Activated T-cell treated with anti-CD3 and anti-CD28 coated beads for 24 hours (primary cell): ENCODE results near the gene SLC38A3.

Experiments
- DNase-seq: peaks from one replicate; pipeline ENCODE4 v3.0.0-alpha.2; 2020; ENCODE audit warnings: low read depth

SLC38A3 gene

DNA sequence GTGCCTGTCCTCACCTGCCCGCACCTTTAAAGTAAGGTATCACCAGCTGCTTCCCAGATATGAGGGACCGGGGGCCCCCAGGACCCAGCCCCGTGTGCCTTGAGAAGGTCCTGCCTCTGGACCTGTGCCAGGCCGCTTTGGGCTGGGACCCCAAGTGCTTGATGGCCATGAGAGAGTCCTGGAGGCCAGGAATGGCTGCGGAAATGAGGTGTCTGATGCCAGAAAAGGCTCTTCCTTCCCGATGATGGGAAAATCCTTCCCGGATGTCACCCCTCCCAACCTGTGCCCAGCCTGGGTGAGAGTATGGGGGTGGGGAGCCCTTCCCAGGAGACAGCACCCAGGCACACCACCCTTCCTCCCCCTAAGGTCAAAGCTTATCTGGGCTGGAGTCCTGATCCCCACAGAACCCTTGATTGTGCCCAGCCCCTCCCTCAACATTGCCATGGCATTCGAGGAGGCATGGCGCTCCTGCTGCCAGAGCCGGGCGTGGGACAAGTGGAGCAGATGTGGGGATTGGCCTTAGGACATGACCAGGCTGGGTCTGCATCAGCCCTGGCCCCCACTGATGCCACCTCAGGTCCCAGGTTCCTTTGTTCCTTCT, 35.7 kb upstream of the SLC38A3 start:
- DNase-seq = no peak

DNA sequence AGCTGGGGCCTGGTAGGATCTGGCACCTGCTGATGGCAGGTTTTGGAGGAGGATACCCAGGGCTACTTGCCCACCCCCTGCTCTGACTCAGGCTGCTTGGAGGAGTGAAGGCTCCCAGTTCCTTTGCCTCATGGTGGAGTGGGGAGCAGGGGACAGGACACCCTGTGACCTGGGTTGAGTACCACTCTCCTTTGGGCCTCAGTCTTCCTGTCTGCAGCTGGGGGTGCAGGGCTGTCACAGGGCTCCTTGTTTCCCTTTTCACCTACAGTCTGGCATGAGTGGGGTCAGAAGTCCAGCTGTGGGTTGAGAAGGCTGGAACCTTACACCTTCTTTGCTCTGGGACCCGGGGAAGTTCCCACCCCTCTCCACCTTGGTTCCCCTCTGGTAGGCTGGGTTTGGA, 35.2 kb upstream of the SLC38A3 start:
- DNase-seq = no peak

DNA sequence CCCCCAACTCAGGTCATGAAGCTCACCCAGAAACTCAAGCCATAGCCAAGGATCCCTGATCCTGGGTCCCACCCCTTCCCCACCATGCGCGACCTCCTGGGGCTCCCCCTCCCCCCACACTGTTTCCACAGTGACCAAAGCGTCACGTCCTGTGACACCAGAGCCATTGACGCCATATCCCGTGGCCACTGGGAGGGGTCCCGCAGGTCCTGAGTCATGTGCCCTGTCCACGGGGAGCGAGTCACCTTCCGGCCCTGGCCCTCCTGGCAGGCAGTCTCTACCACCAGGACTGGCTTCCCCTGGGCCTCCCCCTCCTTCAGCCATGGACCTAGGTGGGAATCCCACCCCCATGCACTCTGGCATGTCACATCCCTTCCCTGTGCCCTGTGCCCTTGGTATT, 34.4 kb upstream of the SLC38A3 start:
- DNase-seq = no peak

DNA sequence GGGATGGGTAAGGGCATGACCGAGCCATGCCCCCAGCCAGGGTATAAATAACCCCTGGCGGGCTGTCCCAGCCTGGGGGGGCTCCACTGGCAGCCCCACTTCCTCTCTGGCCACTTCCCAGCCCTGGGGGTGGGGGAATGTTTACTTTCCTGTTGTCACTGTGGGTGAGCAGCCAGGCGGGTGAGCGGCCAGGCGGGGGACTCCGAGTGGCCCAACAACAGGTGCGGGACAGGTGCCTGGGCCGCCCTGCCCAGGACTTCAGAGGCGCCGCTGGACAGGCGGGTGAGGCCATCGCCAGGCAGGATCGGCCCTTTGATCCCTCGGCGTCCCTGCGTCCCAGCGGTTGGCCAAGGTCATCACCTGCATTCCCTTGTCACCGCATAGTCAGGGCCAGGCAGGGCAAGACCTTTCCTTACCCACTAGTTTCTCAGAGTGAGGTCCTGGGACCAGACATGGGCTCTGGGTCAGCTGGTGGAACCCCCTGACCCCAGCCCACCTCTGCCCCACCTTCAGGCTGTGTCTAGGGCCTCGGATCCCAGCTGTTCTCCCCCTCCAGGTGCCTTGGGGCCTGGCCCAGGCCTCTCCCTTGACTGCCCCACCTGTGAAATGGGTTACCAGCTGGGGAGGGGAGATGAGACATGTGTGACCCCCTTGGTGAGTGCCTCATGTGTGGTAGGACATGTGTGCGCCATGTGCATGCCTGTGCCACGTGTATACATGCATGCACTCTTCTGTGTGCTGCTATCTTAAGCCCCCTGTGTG, 33.4 kb upstream of the SLC38A3 start:
- no peak for DNase-seq

DNA sequence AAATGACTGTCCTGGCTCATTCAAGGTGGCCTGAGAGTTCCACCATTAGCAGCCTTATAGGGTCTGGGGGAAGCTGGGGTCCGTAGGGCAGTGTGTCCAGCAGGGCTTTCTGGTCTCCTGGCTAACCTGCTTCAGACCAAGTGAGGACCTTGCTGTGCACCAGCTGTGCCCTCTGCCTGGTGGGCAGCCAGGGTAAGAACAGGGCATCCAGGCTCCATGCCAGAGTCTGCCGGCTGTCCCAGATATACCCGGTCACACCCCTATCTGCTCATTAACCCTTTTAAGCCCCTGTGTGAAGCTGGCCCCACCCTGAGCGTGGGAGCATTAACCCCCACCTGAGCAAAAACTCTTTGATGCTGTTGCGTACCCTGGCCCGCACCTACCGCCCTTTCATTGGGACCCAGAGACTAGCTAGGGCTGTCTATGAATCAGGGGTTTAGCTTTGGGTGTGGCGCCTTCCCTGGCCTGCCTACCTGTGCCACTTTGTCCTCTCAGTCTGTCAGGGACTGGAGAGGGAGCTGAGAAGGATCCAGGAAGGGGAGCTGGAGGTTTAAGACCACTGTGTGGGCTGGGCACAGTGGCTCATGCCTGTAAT, 32.3 kb upstream of the SLC38A3 start:
- DNase-seq = no peak

DNA sequence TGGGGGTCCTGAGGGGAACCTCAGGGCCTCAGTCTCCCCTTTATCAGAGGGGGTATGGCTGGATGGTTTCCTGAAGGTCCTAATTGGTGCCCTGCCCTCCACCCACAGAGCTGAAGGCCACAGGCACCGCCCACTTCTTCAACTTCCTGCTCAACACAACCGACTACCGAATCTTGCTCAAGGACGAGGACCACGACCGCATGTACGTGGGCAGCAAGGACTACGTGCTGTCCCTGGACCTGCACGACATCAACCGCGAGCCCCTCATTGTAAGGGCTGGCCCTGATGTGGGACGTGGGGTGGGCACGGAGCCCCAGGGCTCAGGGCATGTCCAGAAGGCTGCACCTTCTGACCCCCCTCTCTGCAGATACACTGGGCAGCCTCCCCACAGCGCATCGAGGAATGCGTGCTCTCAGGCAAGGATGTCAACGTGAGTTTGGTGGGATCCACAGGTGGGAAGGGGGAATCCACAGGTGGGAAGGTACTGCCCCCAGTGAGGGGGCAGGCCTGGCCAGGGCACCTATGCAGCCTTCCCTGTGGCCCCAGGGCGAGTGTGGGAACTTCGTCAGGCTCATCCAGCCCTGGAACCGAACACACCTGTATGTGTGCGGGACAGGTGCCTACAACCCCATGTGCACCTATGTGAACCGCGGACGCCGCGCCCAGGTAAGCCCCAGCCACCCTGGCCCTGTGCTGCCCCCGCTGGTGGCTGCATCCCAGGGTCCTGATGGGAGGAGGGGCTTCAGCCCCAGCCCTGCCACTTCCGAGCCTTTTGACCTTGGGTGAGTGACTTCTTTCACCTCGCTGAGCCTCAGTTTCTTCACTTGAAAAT, 31.2 kb upstream of the SLC38A3 start:
- DNase-seq = no peak

DNA sequence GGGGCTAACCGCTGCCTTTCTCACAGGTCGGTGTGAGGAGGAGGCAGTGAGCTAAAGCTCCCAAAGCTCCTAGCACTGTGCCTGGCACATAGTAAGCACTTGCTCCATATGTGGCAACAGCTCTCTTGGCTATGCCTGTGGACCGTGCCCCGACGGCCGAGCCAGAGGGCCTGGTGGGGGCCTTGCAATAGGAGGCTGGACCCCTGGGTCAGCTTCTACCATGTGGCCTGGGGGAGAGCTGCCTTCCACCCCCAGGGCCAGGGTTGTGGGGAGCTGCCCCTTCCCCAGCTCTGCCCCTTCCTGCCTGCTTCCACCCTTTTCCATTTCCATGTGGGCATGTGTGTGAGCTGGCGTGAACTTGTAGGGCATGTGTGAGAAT, 30.6 kb upstream of the SLC38A3 start:
- DNase-seq = no peak

DNA sequence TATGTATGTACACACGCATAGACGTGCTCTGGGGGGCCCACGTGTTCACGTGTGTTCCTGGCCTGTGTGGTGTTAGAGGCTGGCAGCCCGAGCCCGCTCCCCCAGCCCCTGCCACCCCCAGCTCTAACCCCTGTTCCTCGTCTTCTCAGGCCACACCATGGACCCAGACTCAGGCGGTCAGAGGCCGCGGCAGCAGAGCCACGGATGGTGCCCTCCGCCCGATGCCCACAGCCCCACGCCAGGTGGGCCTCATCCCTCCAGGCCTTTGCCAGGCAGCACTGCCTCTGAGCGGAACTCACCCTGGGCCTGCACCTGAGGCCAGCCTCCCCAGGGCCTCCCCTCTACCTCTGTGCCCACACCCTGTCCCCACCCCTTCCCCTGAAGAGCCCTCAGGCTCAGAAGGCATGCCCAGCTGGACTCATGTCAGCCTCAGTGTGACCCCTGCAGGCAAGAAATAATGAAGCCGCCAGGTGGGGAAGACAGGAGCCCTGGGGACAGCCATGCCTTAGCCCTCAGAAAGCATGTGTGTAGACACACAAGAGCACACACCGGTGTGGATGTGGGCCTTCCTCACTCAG, 30.0 kb upstream of the SLC38A3 start:
- no peak for DNase-seq

DNA sequence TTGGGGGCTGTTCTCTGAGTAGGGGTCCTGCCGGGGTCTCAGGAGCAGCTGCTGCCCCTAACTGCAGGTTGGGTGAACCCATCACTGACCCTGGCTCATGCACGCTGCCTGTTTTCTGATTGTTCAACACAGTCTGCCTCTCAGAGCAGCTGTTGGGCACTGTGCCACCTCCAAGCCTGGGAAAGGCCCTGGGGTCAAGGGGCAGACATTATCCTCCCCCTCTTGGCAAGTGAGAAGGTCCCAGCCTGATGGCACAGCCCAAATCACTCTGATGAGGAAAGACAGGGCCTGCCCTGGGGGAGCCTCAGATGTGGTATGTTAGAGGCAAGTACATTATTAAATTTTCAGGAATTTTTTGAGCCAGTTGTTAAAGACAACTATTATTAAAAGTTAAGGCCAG, 27.7 kb upstream of the SLC38A3 start:
- DNase-seq = no peak

DNA sequence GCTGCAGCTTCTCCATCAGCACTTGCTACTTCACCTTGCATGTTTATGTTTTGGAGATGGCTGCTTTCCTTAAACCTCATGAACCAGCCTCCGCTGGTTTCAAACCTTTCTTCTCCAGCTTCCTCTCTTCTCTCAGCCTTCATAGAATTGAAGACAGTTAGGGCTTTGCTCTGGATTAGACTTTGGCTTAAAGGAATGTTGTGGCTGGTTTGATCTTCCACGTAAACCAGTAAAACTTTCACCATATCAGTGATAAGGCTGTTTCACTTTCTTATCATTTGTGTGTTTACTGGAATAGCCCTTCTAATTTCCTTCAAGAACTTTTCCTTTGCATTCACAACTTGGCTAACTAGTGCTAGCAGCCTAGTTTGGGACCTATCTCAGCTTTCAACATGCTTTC, 25.4 kb upstream of the SLC38A3 start:
- no peak for DNase-seq

DNA sequence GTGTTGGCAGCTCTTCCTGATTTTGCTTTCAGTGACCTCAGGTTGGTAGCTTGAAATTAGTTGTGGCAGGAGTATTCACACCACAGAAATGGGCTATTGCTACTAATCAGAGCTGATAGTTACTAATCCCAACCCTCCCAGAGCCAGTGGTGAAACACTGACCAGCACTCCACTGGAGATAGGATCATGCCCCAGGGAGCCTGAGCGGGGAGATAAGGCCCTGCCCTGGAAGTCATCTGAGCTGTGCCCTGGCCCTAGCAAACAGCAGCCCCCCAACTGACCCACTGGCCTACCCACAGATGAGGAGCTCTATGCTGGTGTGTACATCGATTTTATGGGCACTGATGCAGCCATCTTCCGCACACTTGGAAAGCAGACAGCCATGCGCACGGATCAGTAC, 23.1 kb upstream of the SLC38A3 start:
- DNase-seq = no peak

DNA sequence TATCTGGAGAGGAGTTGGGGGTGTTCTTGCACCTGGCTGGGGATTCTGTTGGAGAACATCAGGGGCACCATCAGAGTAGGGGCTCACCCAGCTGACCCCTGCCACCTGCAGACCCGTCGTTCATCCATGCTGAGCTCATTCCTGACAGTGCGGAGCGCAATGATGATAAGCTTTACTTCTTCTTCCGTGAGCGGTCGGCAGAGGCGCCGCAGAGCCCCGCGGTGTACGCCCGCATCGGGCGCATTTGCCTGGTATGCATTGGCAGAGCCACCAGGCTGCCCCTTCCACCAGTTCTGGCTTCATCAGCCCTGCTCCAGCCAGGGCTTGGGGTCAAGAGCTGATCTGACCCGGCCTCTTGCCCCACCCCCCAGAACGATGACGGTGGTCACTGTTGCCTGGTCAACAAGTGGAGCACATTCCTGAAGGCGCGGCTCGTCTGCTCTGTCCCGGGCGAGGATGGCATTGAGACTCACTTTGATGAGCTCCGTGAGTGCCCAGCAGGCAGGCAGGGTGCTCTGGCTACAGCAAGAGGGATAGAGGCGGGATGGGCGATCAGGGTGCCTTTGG, 22.5 kb upstream of the SLC38A3 start:
- no peak for DNase-seq

DNA sequence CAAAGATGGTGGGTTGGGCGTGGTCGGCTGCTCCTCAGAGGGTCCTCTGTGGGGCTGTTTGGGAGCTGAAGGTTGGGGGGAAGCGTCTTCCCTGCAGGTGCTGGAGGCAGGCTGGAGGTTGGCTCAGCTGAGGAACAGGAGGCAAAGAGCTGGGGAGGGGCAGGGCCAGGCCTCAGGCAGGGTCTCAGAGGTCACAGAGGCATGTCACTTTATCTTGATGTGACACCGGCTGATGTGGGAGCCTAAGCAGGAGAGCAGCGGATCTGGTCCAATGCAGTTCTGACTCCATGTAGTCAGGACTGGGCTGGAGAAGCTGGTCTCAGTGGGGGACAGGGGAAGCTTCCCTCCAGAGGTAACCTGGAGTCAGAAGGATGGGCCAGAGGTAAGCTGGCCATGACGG, 21.3 kb upstream of the SLC38A3 start:
- DNase-seq = no peak

DNA sequence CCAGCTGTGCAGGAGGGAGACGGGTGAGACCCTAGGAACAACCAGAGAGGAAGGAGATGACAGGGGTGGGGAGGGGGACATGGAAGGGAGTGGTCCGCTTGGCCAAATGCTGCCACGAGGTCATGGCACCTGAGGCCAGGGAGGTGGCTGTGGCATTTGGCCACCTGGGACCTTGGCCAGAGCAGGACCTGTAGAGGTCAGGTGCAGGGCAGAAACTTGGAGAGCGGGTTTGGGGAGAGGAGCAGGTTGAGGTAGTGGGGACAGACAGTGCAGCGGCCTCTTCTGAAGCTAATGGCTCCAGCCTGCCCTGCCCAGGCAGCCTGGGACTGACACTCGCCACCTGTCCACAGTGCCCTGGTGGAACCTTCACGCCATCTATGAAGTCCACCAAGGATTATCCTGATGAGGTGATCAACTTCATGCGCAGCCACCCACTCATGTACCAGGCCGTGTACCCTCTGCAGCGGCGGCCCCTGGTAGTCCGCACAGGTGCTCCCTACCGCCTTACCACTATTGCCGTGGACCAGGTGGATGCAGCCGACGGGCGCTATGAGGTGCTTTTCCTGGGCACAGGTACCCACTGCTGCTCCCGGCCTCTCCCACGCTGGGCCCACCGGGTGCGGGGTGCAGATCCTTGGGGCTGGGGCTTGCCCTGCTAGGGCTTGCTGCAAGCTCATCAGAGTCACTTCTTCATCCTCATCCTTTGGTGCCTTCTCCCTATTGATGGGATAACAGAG, 20.7 kb upstream of the SLC38A3 start:
- DNase-seq = no peak

DNA sequence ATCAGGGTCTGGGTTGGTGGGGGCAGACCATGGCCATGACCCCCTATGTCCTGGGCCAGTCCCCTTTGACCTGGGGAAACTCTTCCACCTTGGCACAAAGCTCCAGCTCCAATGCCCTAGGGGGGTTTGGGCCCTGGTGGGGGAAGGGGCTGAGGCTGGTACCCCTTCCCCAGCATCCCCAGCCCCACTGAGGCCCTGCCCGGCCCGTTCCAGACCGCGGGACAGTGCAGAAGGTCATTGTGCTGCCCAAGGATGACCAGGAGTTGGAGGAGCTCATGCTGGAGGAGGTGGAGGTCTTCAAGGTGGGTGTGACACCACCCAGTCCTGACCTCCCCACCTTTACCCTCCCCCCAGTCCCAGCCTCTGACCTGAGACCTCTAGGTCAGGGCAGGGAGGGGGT, 19.8 kb upstream of the SLC38A3 start:
- no peak for DNase-seq

DNA sequence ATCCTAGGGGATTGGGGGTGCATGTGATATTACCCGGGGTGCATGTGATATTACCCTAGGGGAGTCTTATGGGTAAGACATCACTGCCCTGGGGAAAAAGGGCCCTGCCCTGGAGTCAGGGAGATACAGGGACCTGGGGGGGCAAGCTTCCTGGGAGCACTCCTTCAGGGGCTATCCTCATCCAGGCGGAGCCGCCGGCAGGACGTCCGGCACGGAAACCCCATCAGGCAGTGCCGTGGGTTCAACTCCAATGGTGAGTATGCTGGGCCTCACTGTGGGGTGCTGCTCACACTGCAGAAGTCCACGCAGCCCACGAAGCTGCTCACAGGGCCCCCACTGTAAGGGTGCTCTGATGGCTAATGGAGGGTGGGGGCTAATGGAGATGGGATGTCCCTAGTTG, 19.0 kb upstream of the SLC38A3 start:
- DNase-seq = no peak

DNA sequence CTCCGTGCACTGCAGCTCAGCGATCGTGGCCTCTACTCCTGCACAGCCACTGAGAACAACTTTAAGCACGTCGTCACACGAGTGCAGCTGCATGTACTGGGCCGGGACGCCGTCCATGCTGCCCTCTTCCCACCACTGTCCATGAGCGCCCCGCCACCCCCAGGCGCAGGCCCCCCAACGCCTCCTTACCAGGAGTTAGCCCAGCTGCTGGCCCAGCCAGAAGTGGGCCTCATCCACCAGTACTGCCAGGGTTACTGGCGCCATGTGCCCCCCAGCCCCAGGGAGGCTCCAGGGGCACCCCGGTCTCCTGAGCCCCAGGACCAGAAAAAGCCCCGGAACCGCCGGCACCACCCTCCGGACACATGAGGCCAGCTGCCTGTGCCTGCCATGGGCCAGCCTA, 17.3 kb upstream of the SLC38A3 start:
- no peak for DNase-seq

DNA sequence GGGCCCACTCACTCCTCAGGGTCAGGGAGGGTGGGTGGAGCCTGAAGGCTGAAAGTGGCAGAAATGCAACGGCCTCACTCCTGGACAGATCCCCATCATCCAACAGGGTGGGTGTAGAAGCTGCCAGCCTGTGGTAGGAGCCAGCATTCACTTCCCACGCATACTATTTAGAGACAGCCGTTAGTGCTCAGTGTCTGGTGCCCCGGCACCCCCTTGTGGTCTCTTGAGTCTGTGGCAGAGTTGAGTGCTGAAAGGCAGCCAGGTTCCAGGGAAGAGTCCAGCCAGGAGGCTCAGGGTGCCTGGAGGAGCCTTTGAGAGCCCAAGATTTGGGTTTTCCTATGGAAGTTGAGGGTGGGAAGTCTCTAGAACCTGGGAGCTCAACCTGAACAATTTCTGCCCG, 15.8 kb upstream of the SLC38A3 start:
- peak; percentile 15 for DNase-seq

DNA sequence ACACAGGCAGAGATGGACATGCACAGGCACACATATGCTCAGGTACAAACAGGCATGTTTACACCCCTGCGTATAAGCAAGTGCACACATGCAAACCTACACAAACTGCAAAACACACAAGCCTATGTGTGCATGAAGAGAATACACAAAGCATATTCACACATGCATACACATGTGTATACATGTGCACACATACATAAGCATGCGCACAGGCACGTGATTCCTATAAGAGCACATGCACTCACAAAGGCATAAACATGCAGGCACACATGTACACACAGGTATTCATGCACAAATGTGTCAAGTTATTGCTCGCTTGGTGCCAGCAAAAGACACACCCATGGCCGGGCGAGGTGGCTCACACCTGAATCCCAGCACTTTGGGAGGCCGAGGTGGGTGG, 15.1 kb upstream of the SLC38A3 start:
- no peak for DNase-seq

DNA sequence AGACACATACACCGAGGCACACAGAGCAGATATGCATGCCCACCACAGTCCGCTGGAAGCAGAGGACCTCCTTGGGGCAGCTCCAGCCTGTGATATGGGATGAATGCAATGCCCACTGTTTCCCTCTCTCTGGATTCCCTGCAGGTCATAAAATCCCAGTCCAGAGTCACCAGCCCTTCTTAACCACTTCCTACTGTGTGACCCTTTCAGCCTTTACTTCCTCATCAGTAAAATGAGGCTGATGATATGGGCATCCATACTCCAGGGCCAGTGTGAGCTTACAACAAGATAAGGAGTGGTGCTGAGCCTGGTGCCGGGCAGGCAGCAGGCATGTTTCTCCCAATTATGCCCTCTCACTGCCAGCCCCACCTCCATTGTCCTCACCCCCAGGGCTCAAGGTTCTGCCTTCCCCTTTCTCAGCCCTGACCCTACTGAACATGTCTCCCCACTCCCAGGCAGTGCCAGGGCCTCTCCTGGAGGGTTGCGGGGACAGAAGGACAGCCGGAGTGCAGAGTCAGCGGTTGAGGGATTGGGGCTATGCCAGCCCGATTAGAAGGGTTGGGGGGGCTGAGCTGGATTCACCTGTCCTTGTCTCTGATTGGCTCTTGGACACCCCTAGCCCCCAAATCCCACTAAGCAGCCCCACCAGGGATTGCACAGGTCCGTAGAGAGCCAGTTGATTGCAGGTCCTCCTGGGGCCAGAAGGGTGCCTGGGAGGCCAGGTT, 14.0 kb upstream of the SLC38A3 start, which contains the start of gene GNAT1:
GNAT1 (plus strand) TSS at position 675 of the 725 bp plus-strand sequence. CDS start 116 bp downstream, outside the sequence.
- no peak for DNase-seq

DNA sequence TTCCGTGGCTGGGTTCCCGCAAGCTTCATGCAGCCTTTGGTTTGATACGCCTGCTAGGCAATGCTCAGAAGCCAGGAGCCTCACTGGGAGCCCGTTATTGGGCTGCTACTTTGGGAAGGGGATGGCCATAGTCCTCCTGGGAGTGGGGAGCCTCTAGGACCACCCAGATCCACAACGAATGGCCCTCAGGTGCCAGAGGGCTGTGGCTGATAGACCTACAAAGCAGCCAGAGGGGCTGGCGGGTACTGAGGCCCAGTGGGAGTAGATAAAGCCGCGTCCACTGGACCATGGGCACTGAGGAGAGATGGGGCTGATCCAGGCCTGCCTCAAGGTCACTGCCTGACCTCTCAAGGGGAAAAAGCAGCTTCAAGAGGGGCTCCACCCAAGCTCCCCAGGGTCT, 12.9 kb upstream of the SLC38A3 start:
- DNase-seq = no peak
